NCI-H2171 (cell line): ENCODE data around the gene SRPK3.
"Not testable (repeated sequence)": the region's sequence is repeated elsewhere in the genome, so short reads cannot be mapped to it uniquely, and the experiment has no call there.

Source experiments
- DNase-seq: peaks from one replicate; lab custom pipeline; 2025; lab: John Stamatoyannopoulos, UW

Gene SRPK3

GRCh38 chrX:153813161-153813560 lies 32.3 kb downstream of the SRPK3 start:
- DNase-seq: no peak

DNA sequence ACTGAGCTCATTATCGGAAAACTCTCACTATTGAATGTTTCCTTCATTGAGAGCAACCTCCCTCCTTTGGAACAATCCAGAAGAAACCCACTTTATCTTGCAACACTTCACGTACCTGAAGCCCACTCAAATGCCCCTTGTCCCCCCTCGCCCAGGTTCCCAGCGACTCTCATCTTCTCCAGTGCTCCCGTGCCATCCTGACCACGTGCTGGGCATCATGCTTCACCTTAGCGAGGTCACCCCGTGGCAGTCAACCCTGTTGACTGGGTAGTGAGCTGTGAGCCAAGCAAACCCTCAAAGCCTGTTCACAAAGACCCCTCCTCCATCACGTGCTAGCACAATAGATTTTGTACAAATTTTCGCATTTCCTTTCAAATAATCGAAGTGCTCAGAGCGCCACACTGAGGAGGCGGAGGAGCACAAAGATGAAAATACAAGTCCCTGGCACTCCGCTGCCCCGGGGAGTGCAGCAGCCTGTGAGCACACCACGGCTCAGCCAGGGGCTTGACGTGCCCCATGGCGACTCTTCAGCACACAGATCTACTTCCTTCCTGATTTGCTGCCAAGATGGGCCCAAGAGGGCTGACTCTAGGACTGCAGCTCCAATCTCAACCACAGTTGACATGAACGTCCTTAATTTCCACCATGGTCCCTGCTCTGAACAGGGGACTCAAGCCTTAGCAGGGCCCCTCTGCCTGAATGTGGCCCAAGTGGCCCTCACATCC lies 33.9 kb downstream of the SRPK3 start:
- no peak for DNase-seq

GRCh38 chrX:153816831-153817690 lies 36.2 kb downstream of the SRPK3 start:
- no peak for DNase-seq

DNA sequence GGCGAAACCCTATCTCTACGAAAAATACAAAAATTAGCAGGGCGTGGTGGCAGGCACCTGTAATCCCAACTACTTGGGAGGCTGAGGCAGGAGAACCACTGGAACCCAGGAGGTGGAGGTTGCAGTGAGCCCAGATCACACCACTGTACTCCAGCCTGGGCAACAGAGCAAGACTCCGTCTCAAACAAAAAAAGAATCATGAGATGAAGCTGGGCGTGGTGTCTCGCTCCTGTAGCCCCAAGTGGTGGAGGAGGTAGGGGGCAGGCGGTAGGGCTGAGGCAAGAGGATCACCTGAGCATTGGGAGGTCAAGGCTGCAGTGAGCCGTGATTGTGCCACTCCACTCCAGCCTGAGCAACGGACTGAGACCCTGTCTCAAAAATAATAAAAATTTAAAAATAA lies 37.2 kb downstream of the SRPK3 start:
- DNase-seq: not testable (repeated sequence)

GRCh38 chrX:153818571-153819383 lies 37.9 kb downstream of the SRPK3 start:
- DNase-seq: peak; percentile 37

- DNase-seq: no peak
These were observed 38.7 kb downstream of the SRPK3 start for GRCh38 chrX:153819384-153820040.

GRCh38 chrX:153820601-153821000 lies 39.8 kb downstream of the SRPK3 start:
- DNase-seq: peak; percentile 50

- DNase-seq: no peak
These were observed 40.2 kb downstream of the SRPK3 start for GRCh38 chrX:153821066-153821465.

- no peak for DNase-seq
These were observed 43.5 kb downstream of the SRPK3 start for GRCh38 chrX:153824348-153824747.

- DNase-seq: no peak
These were observed 44.2 kb downstream of the SRPK3 start for GRCh38 chrX:153825042-153825441.

- no peak for DNase-seq
These were observed 46.2 kb downstream of the SRPK3 start for GRCh38 chrX:153827016-153827415.

DNA sequence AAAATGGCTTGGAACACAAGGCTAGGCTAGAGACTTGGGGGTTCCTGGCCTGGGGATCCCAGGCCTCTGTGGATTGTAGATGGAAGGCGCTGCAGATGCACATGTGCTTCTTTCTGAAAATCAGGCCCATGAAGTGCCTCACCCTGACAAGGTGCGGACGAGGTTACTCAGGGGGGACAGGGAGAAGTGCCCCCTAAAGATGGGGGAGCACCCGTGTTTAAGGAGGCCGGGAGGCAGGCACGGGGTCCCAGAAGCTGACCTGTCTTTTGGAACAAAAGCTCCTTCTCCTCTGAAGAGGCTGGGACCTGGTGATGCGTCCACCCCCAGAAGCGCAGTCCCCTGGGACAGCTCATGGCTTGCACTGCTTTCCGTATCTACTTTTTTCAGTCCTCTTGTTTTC lies 47.1 kb downstream of the SRPK3 start:
- no peak for DNase-seq

DNA sequence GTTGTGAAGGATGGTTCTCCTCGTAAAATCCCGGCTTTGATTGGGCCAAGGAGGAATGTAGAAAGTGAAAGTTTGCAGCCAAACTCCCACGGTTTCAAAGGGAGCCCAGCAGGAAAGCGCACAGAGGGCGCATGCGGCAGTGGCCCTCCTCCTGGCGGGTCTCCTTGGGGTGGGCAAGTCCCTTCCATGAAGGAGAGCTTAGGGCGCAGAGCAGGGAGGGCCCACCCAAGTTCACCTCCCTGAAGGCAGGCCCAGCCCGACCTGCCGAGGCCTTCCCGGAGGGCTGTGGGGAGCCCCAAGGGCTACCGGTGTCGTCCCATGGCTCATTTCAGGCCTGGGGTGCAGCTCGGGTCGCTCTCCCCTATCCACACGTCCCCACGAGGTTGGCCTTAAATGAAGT lies 47.5 kb downstream of the SRPK3 start:
- DNase-seq: no peak

DNA sequence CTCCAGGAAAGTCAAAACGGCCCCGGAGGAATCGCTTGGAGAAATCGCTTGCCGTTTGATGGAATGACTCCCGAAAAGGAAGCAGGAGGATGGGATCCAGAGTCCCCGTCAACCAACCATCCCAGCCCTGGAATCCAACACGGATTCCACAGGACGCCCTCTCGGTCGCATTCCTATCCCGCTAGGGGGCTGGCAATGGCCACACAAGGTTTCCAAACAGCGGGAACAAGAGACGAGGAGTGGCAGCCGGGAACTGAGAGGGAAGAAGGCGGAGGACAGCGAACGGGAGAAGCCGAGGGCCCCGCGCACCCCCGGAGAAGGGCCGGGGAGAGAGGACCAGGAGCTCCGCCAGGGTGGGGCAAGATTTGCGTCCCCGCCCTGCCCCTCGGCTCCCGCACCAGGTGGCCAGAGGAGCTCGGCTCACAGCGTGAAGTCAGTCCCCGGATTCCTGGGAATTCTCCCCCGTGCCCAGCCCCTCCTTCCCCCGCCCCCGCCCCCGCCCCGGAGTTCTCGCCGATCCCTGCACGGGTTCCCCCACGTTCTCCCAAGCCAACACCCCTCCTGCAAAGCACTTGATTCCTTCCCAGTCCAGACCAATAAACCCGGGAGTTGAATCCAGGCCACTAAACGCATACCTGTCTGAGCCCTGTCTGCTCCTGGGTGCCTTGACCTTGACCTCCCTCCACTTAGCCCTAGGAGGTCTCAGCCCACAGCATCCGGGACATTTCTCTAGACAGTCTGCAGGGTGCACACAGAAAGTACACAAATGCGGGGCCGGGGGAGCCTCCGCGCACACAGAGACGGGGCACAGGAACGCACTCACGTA lies 48.1 kb downstream of the SRPK3 start:
- DNase-seq: no peak

GRCh38 chrX:153829549-153829798 lies 48.6 kb downstream of the SRPK3 start:
- DNase-seq: no peak

GRCh38 chrX:153829799-153830639 lies 49.2 kb downstream of the SRPK3 start, which contains the start of gene PDZD4:
Gene PDZD4, minus strand, starts transcription at chrX:153830544. Its CDS starts 246 bp downstream, at chrX:153830298.
- no peak for DNase-seq

DNA sequence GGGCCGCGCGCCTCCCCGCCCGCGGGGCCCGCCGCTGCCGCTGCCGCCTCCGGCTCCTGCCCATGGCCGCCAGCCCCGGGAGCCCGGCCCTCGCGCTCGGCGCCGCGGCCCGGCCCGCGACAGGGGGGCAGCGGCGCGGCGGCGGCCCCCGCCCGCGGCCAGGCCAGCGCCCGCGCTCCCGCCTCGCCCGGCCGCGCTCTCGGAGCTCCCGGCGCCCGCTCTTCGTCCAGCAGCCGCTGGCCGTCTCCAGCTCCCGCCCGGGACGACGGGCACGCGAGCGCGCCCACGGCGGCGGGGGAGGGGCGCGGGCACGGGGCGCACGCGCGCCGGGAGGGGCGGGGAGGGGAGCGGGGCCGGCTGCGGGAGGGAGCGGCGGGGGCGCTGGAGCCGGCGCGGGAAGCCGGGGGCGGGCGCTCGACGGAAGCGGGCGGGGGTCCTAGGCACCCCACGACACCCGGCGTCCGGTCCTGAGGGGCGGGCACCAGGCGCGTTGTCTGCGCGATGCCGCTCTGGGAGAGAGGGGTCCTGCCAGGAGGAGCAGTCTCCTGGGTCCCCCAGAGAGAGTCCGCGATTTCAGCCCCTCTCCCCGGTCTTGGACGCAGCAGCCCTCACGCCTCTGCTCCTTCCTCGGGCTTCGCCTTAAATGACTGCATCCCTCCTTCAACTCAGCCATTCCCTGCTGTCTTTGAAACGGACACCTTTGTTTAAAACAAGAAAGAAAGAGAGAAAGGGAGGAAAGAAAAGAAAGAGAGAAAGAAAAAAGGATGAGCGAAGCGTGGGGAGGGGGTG lies 50.0 kb downstream of the SRPK3 start:
- no peak for DNase-seq

DNA sequence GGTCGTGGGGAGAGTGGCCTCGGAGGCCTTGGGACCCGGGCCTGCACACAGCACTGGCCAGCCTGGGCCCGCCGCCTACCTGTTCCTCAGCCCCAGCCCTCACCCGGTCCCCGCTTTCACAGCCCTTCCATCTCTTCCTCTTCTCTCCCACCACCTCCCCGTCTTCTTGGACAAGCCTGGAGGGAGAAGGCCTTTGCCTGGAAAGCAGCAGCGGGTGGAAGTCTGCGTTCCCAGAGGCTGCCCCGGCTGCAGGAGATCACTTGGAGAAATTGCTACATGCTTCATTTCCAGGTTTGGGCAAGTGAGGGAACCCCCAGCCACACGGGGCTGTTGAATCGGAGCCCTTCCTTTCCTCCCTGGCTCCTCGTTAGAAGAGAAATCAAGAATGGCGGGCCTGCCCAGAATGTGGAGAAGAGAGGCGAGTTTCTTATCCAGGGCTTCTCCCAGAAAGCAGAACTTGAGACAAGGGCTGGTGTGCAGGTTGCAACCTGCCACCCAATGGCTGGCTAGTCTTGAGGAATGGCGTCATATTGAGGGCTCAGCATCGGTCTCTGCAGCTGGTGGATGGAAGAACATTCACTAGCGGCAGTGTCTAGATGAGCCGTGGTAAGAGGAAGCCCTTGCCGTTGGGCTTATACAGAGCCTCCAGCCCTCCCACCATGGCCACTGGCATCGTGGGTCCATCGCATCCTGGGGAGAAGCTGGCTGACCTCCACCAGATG lies 50.7 kb downstream of the SRPK3 start:
- DNase-seq: no peak

- no peak for DNase-seq
These were observed 51.9 kb downstream of the SRPK3 start for GRCh38 chrX:153832728-153833127.
